ENCODE data around the gene CDCA7. TPM values are rescaled to one million over a fixed set of nuclear protein-coding genes. Genes with fewer than 3 reads are reported as not detected.

Gene CDCA7
- total RNA-seq, 1 donor from 2014 or later, result not detected

DNA sequence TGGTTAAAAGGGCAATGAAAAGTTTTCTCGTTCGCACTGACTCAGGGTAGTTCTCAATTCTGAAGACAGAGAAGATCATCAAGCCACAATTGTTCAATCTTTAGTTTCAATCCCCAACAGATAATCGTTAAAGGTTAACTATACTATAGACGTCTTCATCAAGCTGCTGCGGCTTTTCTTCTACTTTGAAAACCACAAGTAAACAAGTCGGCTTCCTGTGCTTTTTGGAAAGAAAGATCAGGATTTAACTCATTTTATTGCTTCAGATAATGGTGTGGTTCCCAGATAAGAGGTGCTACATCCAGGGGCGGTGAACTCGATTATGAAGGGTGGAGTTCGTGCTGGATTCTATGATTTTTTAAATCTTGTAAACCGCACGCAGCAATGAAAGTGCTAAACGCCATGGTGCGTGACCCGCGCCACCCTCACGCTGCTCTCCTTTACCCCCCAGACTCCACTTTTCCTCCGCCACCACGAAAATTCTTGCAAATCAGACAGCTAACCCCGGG is 545 bp upstream of the CDCA7 start:
- Histone ChIP-seq H3K9me3 (no peaks in the 10 kb centered on the region), H3K4me3 (peak overlapping the region; percentile 59 to 76), H3K27me3 (peaks cover 12% of the 10 kb centered on the region), H3K27ac (no peak overlapping the region), H3K36me3 (no peaks in the 10 kb centered on the region), H3K4me1 (peaks cover 3 to 11% of the 10 kb centered on the region in 2 donors)
- DNase-seq (ENCODE audit: low spot score in 2 of 2), result no peak
- intact Hi-C loops (cut with DNase I), result no loop called here
- TF ChIP-seq, protein P1, sequence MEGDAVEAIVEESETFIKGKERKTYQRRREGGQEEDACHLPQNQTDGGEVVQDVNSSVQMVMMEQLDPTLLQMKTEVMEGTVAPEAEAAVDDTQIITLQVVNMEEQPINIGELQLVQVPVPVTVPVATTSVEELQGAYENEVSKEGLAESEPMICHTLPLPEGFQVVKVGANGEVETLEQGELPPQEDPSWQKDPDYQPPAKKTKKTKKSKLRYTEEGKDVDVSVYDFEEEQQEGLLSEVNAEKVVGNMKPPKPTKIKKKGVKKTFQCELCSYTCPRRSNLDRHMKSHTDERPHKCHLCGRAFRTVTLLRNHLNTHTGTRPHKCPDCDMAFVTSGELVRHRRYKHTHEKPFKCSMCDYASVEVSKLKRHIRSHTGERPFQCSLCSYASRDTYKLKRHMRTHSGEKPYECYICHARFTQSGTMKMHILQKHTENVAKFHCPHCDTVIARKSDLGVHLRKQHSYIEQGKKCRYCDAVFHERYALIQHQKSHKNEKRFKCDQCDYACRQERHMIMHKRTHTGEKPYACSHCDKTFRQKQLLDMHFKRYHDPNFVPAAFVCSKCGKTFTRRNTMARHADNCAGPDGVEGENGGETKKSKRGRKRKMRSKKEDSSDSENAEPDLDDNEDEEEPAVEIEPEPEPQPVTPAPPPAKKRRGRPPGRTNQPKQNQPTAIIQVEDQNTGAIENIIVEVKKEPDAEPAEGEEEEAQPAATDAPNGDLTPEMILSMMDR (IDR thresholded peaks at IDR 0.05), result no peak

GRCh38 chr2:173355132-173355865 is 627 bp downstream of the CDCA7 start:
- intact Hi-C loops (cut with DNase I), result no loop called here
- peaks cover 12% of the 10 kb centered on the region for H3K27me3 ChIP-seq
- no peak overlapping the region for H3K27ac ChIP-seq
- no peaks in the 10 kb centered on the region for H3K36me3 ChIP-seq
- DNase-seq (ENCODE audit: low spot score in 2 of 2), result no peak
- H3K4me3 ChIP-seq, result peak overlapping the region; percentile 59 to 76
- H3K9me3 ChIP-seq, result no peaks in the 10 kb centered on the region
- TF ChIP-seq, protein P1 (IDR thresholded peaks at IDR 0.05), result no peak
- peaks cover 3 to 11% of the 10 kb centered on the region in 2 donors for H3K4me1 ChIP-seq

- Histone ChIP-seq H3K9me3 (no peaks in the 10 kb centered on the region), H3K27me3 (peaks cover 12% of the 10 kb centered on the region), H3K36me3 (no peaks in the 10 kb centered on the region), H3K4me1 (peaks cover 3 to 11% of the 10 kb centered on the region in 2 donors), H3K4me3 (peak overlapping the region; percentile 59 to 76), H3K27ac (no peak overlapping the region)
- intact Hi-C loops (cut with DNase I), result no loop called here
- TF ChIP-seq, protein P1 (IDR thresholded peaks at IDR 0.05), result no peak
- no peak for DNase-seq (ENCODE audit: low spot score in 2 of 2)
Measured at GRCh38 chr2:173355866-173356508, 1.3 kb downstream of the CDCA7 start.

- no peak overlapping the region for H3K4me3 ChIP-seq
- H3K36me3 ChIP-seq, result no peaks in the 10 kb centered on the region
- H3K27me3 ChIP-seq, result peaks cover 12% of the 10 kb centered on the region
- no peaks in the 10 kb centered on the region for H3K9me3 ChIP-seq
- TF ChIP-seq, protein P1 (IDR thresholded peaks at IDR 0.05), result no peak
- no peak for DNase-seq (ENCODE audit: low spot score in 2 of 2)
- intact Hi-C loops (cut with DNase I), result no loop called here
- H3K4me1 ChIP-seq, result peaks cover 3 to 11% of the 10 kb centered on the region in 2 donors
- H3K27ac ChIP-seq, result no peak overlapping the region
Measured at GRCh38 chr2:173357346-173357745, 2.7 kb downstream of the CDCA7 start.

GRCh38 chr2:173358616-173359015 is 3.9 kb downstream of the CDCA7 start:
- Histone ChIP-seq H3K9me3 (no peaks in the 10 kb centered on the region), H3K36me3 (no peaks in the 10 kb centered on the region), H3K27me3 (peaks cover 8% of the 10 kb centered on the region), H3K4me3 (no peak overlapping the region), H3K27ac (no peak overlapping the region), H3K4me1 (peaks cover 3 to 11% of the 10 kb centered on the region in 2 donors)
- TF ChIP-seq, protein P1 (IDR thresholded peaks at IDR 0.05), result no peak
- intact Hi-C loops (cut with DNase I), result no loop called here
- DNase-seq (ENCODE audit: low spot score in 2 of 2), result no peak
